ENCODE results near the gene C11orf68. TPM values are rescaled to one million over a fixed set of nuclear protein-coding genes. Genes with fewer than 3 reads are reported as not detected.

Gene C11orf68
- total and polyA plus RNA-seq, 8 donors, result 10.2 to 20.8 (median 13.8) TPM

DNA sequence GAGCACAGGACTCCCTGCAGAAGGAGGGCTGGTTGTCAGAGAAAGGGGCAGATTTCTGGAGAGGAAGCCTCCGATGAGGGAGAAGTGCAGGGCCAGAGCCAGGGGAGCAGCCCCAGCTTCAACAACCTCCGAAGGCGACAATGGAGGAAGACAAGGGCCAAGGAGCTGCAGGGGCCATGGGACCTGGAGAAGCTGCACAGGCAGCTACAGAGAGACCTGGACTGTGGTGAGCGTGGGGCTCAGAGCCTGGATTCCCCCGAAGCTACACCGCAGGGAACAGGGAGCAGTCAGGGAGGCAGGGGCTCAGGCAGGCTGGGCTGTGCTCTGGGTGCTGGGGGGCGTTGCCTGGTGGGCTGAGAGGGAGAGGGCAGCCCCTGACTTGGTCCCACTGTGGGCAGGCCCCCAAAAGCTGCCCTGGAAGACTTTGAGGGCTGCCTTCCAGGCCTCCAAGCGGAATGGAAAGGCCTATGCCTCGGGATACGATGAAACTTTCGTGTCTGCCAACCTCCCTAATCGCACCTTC is 28.8 kb upstream of the C11orf68 start:
- Histone ChIP-seq H3K4me3 (no peak overlapping the region), H3K27me3 (no peaks in the 10 kb centered on the region), H3K36me3 (no peaks in the 10 kb centered on the region), H3K9me3 (no peaks in the 10 kb centered on the region), H3K27ac (no peak overlapping the region), H3K4me1 (no peaks in the 10 kb centered on the region)
- FAIRE-seq, result no peak
- intact Hi-C loops (cut with DNase I), result no loop called here
- WGBS, 2 donors, result 67 to 74% methylated on average over 12 of the region's 12 CpGs
- ATAC-seq, result no peak
- no peak for DNase-seq
- TF ChIP-seq, protein P1, sequence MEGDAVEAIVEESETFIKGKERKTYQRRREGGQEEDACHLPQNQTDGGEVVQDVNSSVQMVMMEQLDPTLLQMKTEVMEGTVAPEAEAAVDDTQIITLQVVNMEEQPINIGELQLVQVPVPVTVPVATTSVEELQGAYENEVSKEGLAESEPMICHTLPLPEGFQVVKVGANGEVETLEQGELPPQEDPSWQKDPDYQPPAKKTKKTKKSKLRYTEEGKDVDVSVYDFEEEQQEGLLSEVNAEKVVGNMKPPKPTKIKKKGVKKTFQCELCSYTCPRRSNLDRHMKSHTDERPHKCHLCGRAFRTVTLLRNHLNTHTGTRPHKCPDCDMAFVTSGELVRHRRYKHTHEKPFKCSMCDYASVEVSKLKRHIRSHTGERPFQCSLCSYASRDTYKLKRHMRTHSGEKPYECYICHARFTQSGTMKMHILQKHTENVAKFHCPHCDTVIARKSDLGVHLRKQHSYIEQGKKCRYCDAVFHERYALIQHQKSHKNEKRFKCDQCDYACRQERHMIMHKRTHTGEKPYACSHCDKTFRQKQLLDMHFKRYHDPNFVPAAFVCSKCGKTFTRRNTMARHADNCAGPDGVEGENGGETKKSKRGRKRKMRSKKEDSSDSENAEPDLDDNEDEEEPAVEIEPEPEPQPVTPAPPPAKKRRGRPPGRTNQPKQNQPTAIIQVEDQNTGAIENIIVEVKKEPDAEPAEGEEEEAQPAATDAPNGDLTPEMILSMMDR (IDR thresholded peaks at IDR 0.05), result no peak

GRCh38 chr11:65947133-65947532 is 28.3 kb upstream of the C11orf68 start:
- H3K36me3 ChIP-seq, result no peaks in the 10 kb centered on the region
- ATAC-seq, result no peak
- no peak overlapping the region for H3K4me3 ChIP-seq
- intact Hi-C loops (cut with DNase I), result no loop called here
- H3K27me3 ChIP-seq, result no peaks in the 10 kb centered on the region
- DNase-seq, result no peak
- H3K27ac ChIP-seq, result no peak overlapping the region
- H3K4me1 ChIP-seq, result no peaks in the 10 kb centered on the region
- WGBS, 2 donors, result 59 to 66% methylated on average over 13 of the region's 13 CpGs
- FAIRE-seq, result no peak
- TF ChIP-seq, protein P1 (IDR thresholded peaks at IDR 0.05), result no peak
- H3K9me3 ChIP-seq, result no peaks in the 10 kb centered on the region

DNA sequence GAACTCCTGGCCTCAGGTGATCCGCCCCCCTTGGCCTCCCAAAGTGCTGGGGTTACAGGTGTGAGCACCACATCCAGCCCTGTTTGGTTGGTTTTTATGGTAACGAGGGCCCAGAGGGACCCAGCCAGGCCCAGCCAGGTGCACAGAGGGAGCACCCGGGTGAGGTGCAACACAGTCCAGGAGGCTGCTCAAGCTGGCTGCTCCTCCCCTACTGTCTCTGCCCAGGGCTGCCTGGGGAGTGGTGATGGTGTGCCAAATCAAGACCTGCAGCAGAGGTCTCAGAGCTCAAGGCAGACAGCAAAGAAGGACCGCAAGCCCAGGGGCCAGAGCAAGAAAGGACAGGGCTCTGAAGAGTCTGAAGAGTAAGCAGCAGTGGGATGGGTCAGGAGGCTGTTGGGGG is 27.8 kb upstream of the C11orf68 start:
- Histone ChIP-seq H3K4me1 (no peaks in the 10 kb centered on the region), H3K27me3 (no peaks in the 10 kb centered on the region), H3K27ac (no peak overlapping the region), H3K4me3 (no peak overlapping the region), H3K36me3 (no peaks in the 10 kb centered on the region), H3K9me3 (no peaks in the 10 kb centered on the region)
- 68 to 82% methylated on average over 4 of the region's 4 CpGs for WGBS, 2 donors
- ATAC-seq (no peak), FAIRE-seq (no peak), DNase-seq (no peak)
- TF ChIP-seq, protein P1 (IDR thresholded peaks at IDR 0.05), result no peak
- intact Hi-C loops (cut with DNase I), result no loop called here

- FAIRE-seq (no peak), ATAC-seq (no peak), DNase-seq (no peak)
- H3K4me3 ChIP-seq, result no peak overlapping the region
- no peaks in the 10 kb centered on the region for H3K9me3 ChIP-seq
- TF ChIP-seq, protein P1 (IDR thresholded peaks at IDR 0.05), result no peak
- H3K27ac ChIP-seq, result no peak overlapping the region
- WGBS, 2 donors, result 83 to 84% methylated on average over 11 of the region's 11 CpGs
- no peaks in the 10 kb centered on the region for H3K27me3 ChIP-seq
- no peaks in the 10 kb centered on the region for H3K36me3 ChIP-seq
- intact Hi-C loops (cut with DNase I), result no loop called here
- H3K4me1 ChIP-seq, result no peaks in the 10 kb centered on the region
These were observed 27.2 kb upstream of the C11orf68 start for GRCh38 chr11:65945941-65946558.

DNA sequence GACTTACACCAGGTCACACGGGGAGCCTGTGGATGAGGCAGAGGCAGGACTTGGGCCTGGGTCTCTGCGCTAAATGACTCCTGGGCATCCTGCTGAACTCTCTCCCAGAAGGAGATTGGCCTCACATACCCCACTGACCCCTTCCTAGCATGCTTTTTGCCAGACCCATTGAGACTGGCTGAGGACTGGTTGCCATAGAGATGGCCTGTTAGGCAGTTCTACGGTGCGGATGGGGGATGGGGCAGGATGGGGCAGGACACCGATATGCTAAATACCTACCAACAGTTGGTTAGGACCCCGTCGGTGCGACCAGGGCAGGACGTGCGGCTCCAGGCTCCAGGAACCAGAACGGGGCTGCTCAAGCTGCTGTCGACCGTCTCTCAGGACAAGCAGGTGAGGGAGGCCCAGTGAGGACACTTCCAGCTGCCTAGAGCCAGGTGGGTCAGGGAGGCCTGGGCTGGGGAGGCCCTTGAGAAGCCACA is 26.6 kb upstream of the C11orf68 start, which contains the start of gene TSGA10IP:
TSS of gene TSGA10IP (plus strand) at position 51 of the 482 bp plus-strand sequence. CDS start at position 247, 196 bp downstream.
- FAIRE-seq (no peak), DNase-seq (no peak), ATAC-seq (no peak)
- no peaks in the 10 kb centered on the region for H3K4me1 ChIP-seq
- no peaks in the 10 kb centered on the region for H3K9me3 ChIP-seq
- H3K4me3 ChIP-seq, result no peak within 1 kb of the TSS
- WGBS, 2 donors, result 63 to 70% methylated on average over 13 of the region's 13 CpGs
- no peaks in the 10 kb centered on the region for H3K36me3 ChIP-seq
- H3K27me3 ChIP-seq, result no peaks in the 10 kb centered on the region
- no peak within 1 kb of the TSS for H3K27ac ChIP-seq
- TF ChIP-seq, protein P1 (IDR thresholded peaks at IDR 0.05), result no peak
- intact Hi-C loops (cut with DNase I), result no loop called here
